Spleen (tissue), 11 donors: ENCODE data around the gene PLPP7. TPM values are rescaled to one million over a fixed set of nuclear protein-coding genes. Genes with fewer than 3 reads are reported as not detected.
"Not testable (repeated sequence)": the region's sequence is repeated elsewhere in the genome, so short reads cannot be mapped to it uniquely, and the experiment has no call there.

ENCODE experiments used
- DNase-seq: peaks from one replicate; pipeline ENCODE4 v3.0.0-alpha.2; 2020
- H3K27ac ChIP-seq, 8 donors: fragments of 200-600 bp; sonication (generic) in 7 of 8; 1 replicate in 4 of 8; 2 replicates in 4 of 8; pipeline versions ENCODE4 v1.5.0 to v1.8.0; 2016 to 2021; ENCODE audit warnings: inconsistent platforms in 4 of 8, mild to moderate bottlenecking in 4 of 8, moderate library complexity in 1 of 8
- H3K27me3 ChIP-seq, 7 donors: fragments of 200-600 bp; sonication (generic) in 6 of 7; replicated peaks in 1 of 7; 1 replicate in 4 of 7; 2 replicates in 3 of 7; pipeline versions ENCODE4 v1.5.0 to v1.8.0; 2016 to 2021; ENCODE audit warnings: inconsistent platforms in 3 of 7, mild to moderate bottlenecking in 1 of 7
- H3K36me3 ChIP-seq, 6 donors: fragments of 200-600 bp; sonication (generic) in 5 of 6; 1 replicate in 4 of 6; 2 replicates in 2 of 6; pipeline versions ENCODE4 v1.5.0 to v1.8.0; 2016 to 2021; ENCODE audit warnings: inconsistent platforms in 2 of 6
- H3K4me1 ChIP-seq, 6 donors: fragments of 200-600 bp; sonication (generic) in 5 of 6; 1 replicate in 3 of 6; 2 replicates in 3 of 6; pipeline versions ENCODE4 v1.5.0 to v1.8.0; 2016 to 2021; ENCODE audit warnings: inconsistent platforms in 3 of 6
- H3K4me3 ChIP-seq, 8 donors: fragments of 200-600 bp; sonication (generic) in 7 of 8; 1 replicate in 4 of 8; 2 replicates in 4 of 8; pipeline versions ENCODE4 v1.5.0 to v1.8.0; 2016 to 2021; ENCODE audit warnings: inconsistent platforms in 4 of 8, mild to moderate bottlenecking in 4 of 8, moderate library complexity in 2 of 8
- H3K9me3 ChIP-seq, 8 donors: fragments of 200-600 bp; sonication (generic) in 7 of 8; 1 replicate in 4 of 8; 2 replicates in 4 of 8; pipeline versions ENCODE4 v1.5.0 to v1.8.0; 2016 to 2021; ENCODE audit warnings: inconsistent platforms in 4 of 8
- CTCF ChIP-seq, 11 experiments: fragments of 200-600 bp in 7 of 11; fragments of 450-650 bp in 4 of 11; sonication (generic) in 4 of 11; IDR thresholded peaks in 8 of 11; conservative IDR thresholded peaks in 3 of 11; 1 replicate in 7 of 11; 2 replicates in 4 of 11; pipeline versions ENCODE4 v1.4.0 to v1.8.0; 2016 to 2021; ENCODE audit warnings: antibody characterized with exemption in 11 of 11, inconsistent platforms in 4 of 11, mild to moderate bottlenecking in 1 of 11
- POLR2A ChIP-seq, 3 donors: fragments of 450-650 bp; IDR thresholded peaks; one replicate each; pipeline ENCODE4 v1.5.1; 2017; ENCODE audit warnings: antibody characterized with exemption in 3 of 3, mild to moderate bottlenecking in 1 of 3
- POLR2AphosphoS5 ChIP-seq, 3 donors: sonication (generic); formaldehyde crosslinking; IDR thresholded peaks; one replicate each; pipeline ENCODE4 v1.5.1; 2017; ENCODE audit warnings: antibody characterized with exemption in 3 of 3
- WGBS, 5 donors: extraction: QIAGEN DNeasy Blood & Tissue Kit in 3 of 5; methylation state at CpG; one replicate each; pipeline versions ENCODE4 v1.1.5 to v1.1.7; 2013 to 2018; 5-methylcytosine and 5-hydroxymethylcytosine counted together
- intact Hi-C: fragments of 100-400 bp; cut with DNase I; formaldehyde crosslinking; loops from one replicate; pipeline ENCODE4 v1.15.0; 2023; ENCODE audit warnings: low total_unique reads
- polyA plus RNA-seq, 3 donors: library from polyadenylated mRNA; stranded (reverse); fragments of 200-250 nt; gene quantifications; one replicate each; pipeline ENCODE4 v1.2.1, GENCODE V29; 2013
- total RNA-seq, 7 donors: library from RNA; depleted of rRNA in 3 of 7; stranded (reverse); fragments of >200 nt in 3 of 7; fragmentation: NEBNext Ultra II Directional in 4 of 7; extraction: Animal tissue kit (Norgen Biotek cat#: 25700) in 4 of 7; gene quantifications; one replicate each; pipeline versions ENCODE4 v1.1.0 to v1.2.1, GENCODE V29; 2016 to 2021
- donor health status: healthy with polysubstance abuse.
- donor health status: DM: no; HTN: no; CAD: no; lungs with moderate emphysema.
- donor health status: DM: no; HTN: no; CAD: no.
- donor health status: Bipolar disorder and iron deficiency.
- donor health status: healthy.
- donor health status: DM: no; HTN: no; CAD: no.
- donor health status: DM: yes; HTN: yes; CAD: no.

Gene PLPP7
- total and polyA plus RNA-seq, 10 donors, result 1.1 to 3.8 (median 2.7) TPM

GRCh38 chr9:131349881-131350563 is 60.5 kb downstream of the PLPP7 start:
- DNase-seq, result peak; percentile 97
- H3K27ac ChIP-seq, result peak overlapping the region in 2 of 8 donors; percentile 6 to 41
- no peaks in the 10 kb centered on the region for H3K9me3 ChIP-seq
- intact Hi-C loops, result no loop called here
- peak overlapping the region in 3 of 8 donors; percentile 1 to 50 (median 13) for H3K4me3 ChIP-seq
- TF ChIP-seq POLR2A (IDR thresholded peaks at IDR 0.05), result no peak
- peak; percentile 72 to 91 (median 88) for TF ChIP-seq CTCF (IDR thresholded peaks at IDR 0.05 in 8 of 11, conservative IDR thresholded peaks at IDR 0.05 in 3 of 11)
- TF ChIP-seq POLR2AphosphoS5 (IDR thresholded peaks at IDR 0.05), result peak; percentile 72 to 78 (median 76)
- peaks cover 8 to 17% (median 10%) of the 10 kb centered on the region in 6 donors for H3K4me1 ChIP-seq
- H3K27me3 ChIP-seq, result peaks cover 0 to 22% (median 0%) of the 10 kb centered on the region in 7 donors
- WGBS, 5 donors, result 9 to 14% (median 12%) methylated on average over 19 to 27 of the region's 27 CpGs
- no peaks in the 10 kb centered on the region for H3K36me3 ChIP-seq

- peak overlapping the region in 2 of 8 donors; percentile 62 for H3K27ac ChIP-seq
- H3K36me3 ChIP-seq, H3K4me3 ChIP-seq, H3K27me3 ChIP-seq, H3K9me3 ChIP-seq, intact Hi-C loops: not testable (repeated sequence)
- 15 to 38% (median 17%) methylated on average over 5 of the region's 6 CpGs for WGBS, 5 donors
- peaks cover 2 to 37% (median 9%) of the 10 kb centered on the region in 6 donors for H3K4me1 ChIP-seq
- peak; percentile 19 for DNase-seq
- TF ChIP-seq POLR2AphosphoS5 (IDR thresholded peaks at IDR 0.05), result peak in 1 of 3 donors; percentile 60
Measured at GRCh38 chr9:131356479-131356878, 67.0 kb downstream of the PLPP7 start.

- no peaks in the 10 kb centered on the region for H3K27me3 ChIP-seq
- H3K4me3 ChIP-seq, result no peak overlapping the region
- no peak for TF ChIP-seq CTCF (IDR thresholded peaks at IDR 0.05 in 8 of 11, conservative IDR thresholded peaks at IDR 0.05 in 3 of 11)
- no peaks in the 10 kb centered on the region for H3K36me3 ChIP-seq
- no peak overlapping the region for H3K27ac ChIP-seq
- DNase-seq, result peak; percentile 20
- 70 to 74% (median 73%) methylated on average over 10 of the region's 10 CpGs for WGBS, 5 donors
- intact Hi-C loops, result no loop called here
- no peaks in the 10 kb centered on the region for H3K9me3 ChIP-seq
- H3K4me1 ChIP-seq, result peaks cover 2 to 42% (median 9%) of the 10 kb centered on the region in 6 donors
Measured at GRCh38 chr9:131358556-131358955, 69.0 kb downstream of the PLPP7 start.

Other genes starting within 250 kb of the PLPP7 start
- 100 to 1,000 TPM; 141 to 596 (median 254) TPM for gene AIF1L, start 193.2 kb upstream of the PLPP7 start, total RNA-seq
- 100 to 1,000 TPM in 1 of 3 donors, 10 to 100 TPM in 2; 47.4 to 251 (median 59.4) TPM for gene AIF1L, start 193.2 kb upstream of the PLPP7 start, polyA plus RNA-seq
- gene NUP214, start 164.1 kb upstream of the PLPP7 start, total RNA-seq, result 100 to 1,000 TPM in 6 of 7 donors, 10 to 100 TPM in 1; 70.4 to 182 (median 140) TPM
- gene NUP214, start 164.1 kb upstream of the PLPP7 start, polyA plus RNA-seq, result 10 to 100 TPM; 21.4 to 54.7 (median 54.2) TPM
- gene FAM78A, start 13.2 kb upstream of the PLPP7 start, total RNA-seq, result 10 to 100 TPM; 23.3 to 40.3 (median 32.3) TPM
- 10 to 100 TPM; 17.0 to 26.1 (median 17.4) TPM for gene FAM78A, start 13.2 kb upstream of the PLPP7 start, polyA plus RNA-seq
- gene PRRC2B, start 104.4 kb downstream of the PLPP7 start, total RNA-seq, result 100 to 1,000 TPM; 136 to 235 (median 186) TPM
- 10 to 100 TPM; 23.3 to 63.1 (median 31.4) TPM for gene PRRC2B, start 104.4 kb downstream of the PLPP7 start, polyA plus RNA-seq
- 10 to 100 TPM; 24.5 to 45.8 (median 30.0) TPM for gene POMT1, start 213.2 kb downstream of the PLPP7 start, total RNA-seq
- gene POMT1, start 213.2 kb downstream of the PLPP7 start, polyA plus RNA-seq, result 10 to 100 TPM; 20.4 to 66.5 (median 47.5) TPM
- 10 to 100 TPM; 20.3 to 32.9 (median 25.0) TPM for gene UCK1, start 241.5 kb downstream of the PLPP7 start, total RNA-seq
- 10 to 100 TPM; 21.1 to 24.2 (median 21.5) TPM for gene UCK1, start 241.5 kb downstream of the PLPP7 start, polyA plus RNA-seq